Neuronal stem cell (in vitro differentiated cells): ENCODE results near the gene VPS50.
"Not testable (repeated sequence)": the region's sequence is repeated elsewhere in the genome, so short reads cannot be mapped to it uniquely, and the experiment has no call there.

Experiments
- DNase-seq: peaks from one replicate; pipeline ENCODE4 v3.0.0-alpha.2; 2013; ENCODE audit warnings: low spot score
- H2AFZ ChIP-seq: one replicate; pipeline ENCODE4 v1.6.1; 2013; ENCODE audit warnings: mild to moderate bottlenecking, low read length, inconsistent platforms
- H2AK5ac ChIP-seq: 2 replicates; pipeline ENCODE4 v1.6.1; 2013; ENCODE audit warnings: low read depth, mild to moderate bottlenecking, inconsistent platforms, low read length, moderate library complexity, mixed read lengths
- H2BK120ac ChIP-seq: 2 replicates; pipeline ENCODE4 v1.6.1; 2013; ENCODE audit warnings: low read depth, mild to moderate bottlenecking, inconsistent platforms, low read length, moderate library complexity, mixed read lengths
- H2BK12ac ChIP-seq: one replicate; pipeline ENCODE4 v1.6.1; 2013; ENCODE audit warnings: low read length, inconsistent platforms
- H2BK15ac ChIP-seq: 2 replicates; pipeline ENCODE4 v1.6.1; 2013; ENCODE audit warnings: mild to moderate bottlenecking, low read length, inconsistent platforms, mixed read lengths
- H2BK5ac ChIP-seq: one replicate; pipeline ENCODE4 v1.6.1; 2013; ENCODE audit warnings: inconsistent platforms, mild to moderate bottlenecking, low read length, moderate library complexity
- H3K14ac ChIP-seq: one replicate; pipeline ENCODE4 v1.6.1; 2013; ENCODE audit warnings: low read length, inconsistent platforms
- H3K18ac ChIP-seq: 2 replicates; pipeline ENCODE4 v1.6.1; 2013; ENCODE audit warnings: low read length, inconsistent platforms
- H3K23ac ChIP-seq: 2 replicates; pipeline ENCODE4 v1.6.1; 2013; ENCODE audit warnings: low read depth, mild to moderate bottlenecking, mixed read lengths, low read length, inconsistent platforms; ENCODE audit not compliant: poor library complexity
- H3K27ac ChIP-seq: replicated peaks from 3 replicates; pipeline ENCODE4 v1.5.1; 2013; ENCODE audit warnings: low read length, inconsistent platforms
- H3K27me3 ChIP-seq, 3 experiments: 2 replicates each; pipeline ENCODE4 v1.6.1; 2013; ENCODE audit warnings: low read length in 3 of 3, mild to moderate bottlenecking in 2 of 3, inconsistent platforms in 1 of 3, low read depth in 1 of 3, mixed read lengths in 1 of 3, moderate library complexity in 1 of 3; ENCODE audit not compliant: control insufficient read depth in 3 of 3, insufficient read depth in 3 of 3
- H3K36me3 ChIP-seq, 2 donors: replicated peaks in 1 of 2; 2 replicates each; pipeline ENCODE4 v1.6.1; 2013; ENCODE audit warnings: low read length in 2 of 2; ENCODE audit not compliant: control insufficient read depth in 2 of 2, insufficient read depth in 2 of 2
- H3K4ac ChIP-seq: 2 replicates; pipeline ENCODE4 v1.6.1; 2013; ENCODE audit warnings: inconsistent platforms, mild to moderate bottlenecking, low read length, moderate library complexity
- H3K4me1 ChIP-seq, 2 donors: 1 replicate in 1 of 2; 2 replicates in 1 of 2; pipeline ENCODE4 v1.6.1; 2013; ENCODE audit warnings: low read length in 2 of 2, low read depth in 1 of 2; ENCODE audit not compliant: control insufficient read depth in 2 of 2, insufficient read depth in 1 of 2
- H3K4me2 ChIP-seq: one replicate; pipeline ENCODE4 v1.6.1; 2013; ENCODE audit warnings: mild to moderate bottlenecking, low read length, inconsistent platforms; ENCODE audit not compliant: insufficient read depth, poor library complexity, severe bottlenecking
- H3K4me3 ChIP-seq, 2 donors: 2 replicates each; pipeline ENCODE4 v1.5.1; 2013; ENCODE audit warnings: low read length in 2 of 2, mild to moderate bottlenecking in 2 of 2, inconsistent platforms in 1 of 2, moderate library complexity in 1 of 2
- H3K79me1 ChIP-seq: one replicate; pipeline ENCODE4 v1.6.1; 2013; ENCODE audit warnings: low read depth, mild to moderate bottlenecking, inconsistent platforms, low read length, moderate library complexity
- H3K9ac ChIP-seq: one replicate; pipeline ENCODE4 v1.6.1; 2013; ENCODE audit warnings: mild to moderate bottlenecking, low read depth, low read length, inconsistent platforms; ENCODE audit not compliant: poor library complexity
- H3K9me3 ChIP-seq, 2 donors: replicated peaks in 1 of 2; 2 replicates each; pipeline versions ENCODE3 to v1.6.1; 2013; ENCODE audit warnings: low read length in 2 of 2, mild to moderate bottlenecking in 2 of 2, inconsistent platforms in 1 of 2, low read depth in 1 of 2, mixed read lengths in 1 of 2, moderate library complexity in 1 of 2; ENCODE audit not compliant: control insufficient read depth in 2 of 2, insufficient read depth in 1 of 2
- H4K8ac ChIP-seq: one replicate; pipeline ENCODE4 v1.6.1; 2013; ENCODE audit warnings: low read depth, mild to moderate bottlenecking, inconsistent platforms, low read length, moderate library complexity
- H4K91ac ChIP-seq: one replicate; pipeline ENCODE4 v1.6.1; 2013; ENCODE audit warnings: low read length, low read depth, mild to moderate bottlenecking, inconsistent platforms; ENCODE audit not compliant: poor library complexity
- WGBS, 2 donors: extraction: QIAGEN DNeasy Blood & Tissue Kit; methylation state at CpG; one replicate each; pipeline ENCODE4 v1.1.7; 2013; ENCODE audit warnings: missing lambda C conversion rate in 2 of 2, mixed read lengths in 1 of 2; ENCODE audit not compliant: insufficient read length in 2 of 2, insufficient replicate concordance in 1 of 2; ENCODE audit errors: extremely low coverage in 2 of 2; 5-methylcytosine and 5-hydroxymethylcytosine counted together

Gene VPS50

DNA sequence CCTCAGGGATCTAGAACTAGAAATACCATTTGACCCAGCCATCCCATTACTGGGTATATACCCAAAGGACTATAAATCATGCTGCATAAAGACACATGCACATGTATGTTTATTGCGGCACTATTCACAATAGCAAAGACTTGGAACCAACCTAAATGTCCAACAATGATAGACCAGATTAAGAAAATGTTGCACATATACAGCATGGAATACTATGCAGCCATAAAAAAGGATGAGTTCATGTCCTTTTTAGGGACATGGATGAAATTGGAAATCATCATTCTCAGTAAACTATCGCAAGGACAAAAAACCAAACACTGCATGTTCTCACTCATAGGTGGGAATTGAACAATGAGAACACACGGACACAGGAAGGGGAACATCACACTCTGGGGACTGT, 138.8 kb downstream of the VPS50 start:
- H3K9me3 ChIP-seq, H2BK15ac ChIP-seq, DNase-seq, H3K23ac ChIP-seq, H2BK12ac ChIP-seq, H2BK120ac ChIP-seq, H3K18ac ChIP-seq, H3K9ac ChIP-seq, H2AK5ac ChIP-seq, H3K27me3 ChIP-seq, H3K4me1 ChIP-seq, H3K4ac ChIP-seq, H3K4me2 ChIP-seq, H3K36me3 ChIP-seq, H3K14ac ChIP-seq, H3K79me1 ChIP-seq, H4K8ac ChIP-seq, H2AFZ ChIP-seq, H2BK5ac ChIP-seq, H3K27ac ChIP-seq, H4K91ac ChIP-seq, H3K4me3 ChIP-seq: not testable (repeated sequence)
- no CpG with 5 or more reads among the region's 3 CpGs for WGBS, 2 donors

DNA sequence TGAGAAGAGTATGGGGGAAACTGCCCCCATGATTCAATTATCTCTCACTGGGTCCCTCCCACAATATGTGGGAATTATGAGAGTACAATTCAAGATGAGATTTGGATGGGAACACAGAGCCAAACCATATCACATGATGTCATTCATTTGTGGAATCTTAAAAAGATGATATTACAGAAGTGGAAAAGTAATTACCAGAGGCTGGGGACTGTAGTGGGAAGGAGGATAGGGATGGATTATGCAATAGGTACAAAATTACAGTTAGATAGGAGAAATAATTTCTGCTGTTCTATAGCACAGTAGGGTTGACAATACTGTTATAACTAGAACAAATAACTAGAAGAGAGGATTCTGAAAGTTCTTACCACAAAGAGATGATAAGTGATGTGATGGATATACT, 141.4 kb downstream of the VPS50 start:
- no peak overlapping the region for H2AFZ ChIP-seq
- H4K91ac ChIP-seq: no peak overlapping the region
- no peak overlapping the region for H3K23ac ChIP-seq
- H3K9ac ChIP-seq: no peak overlapping the region
- H2AK5ac ChIP-seq: no peak overlapping the region
- no peak overlapping the region for H2BK120ac ChIP-seq
- H3K4me2 ChIP-seq: no peak overlapping the region
- no peaks in the 10 kb centered on the region for H3K79me1 ChIP-seq
- no peaks in the 10 kb centered on the region for H3K4me1 ChIP-seq
- no peak overlapping the region for H3K4me3 ChIP-seq
- no peak overlapping the region for H4K8ac ChIP-seq
- H2BK12ac ChIP-seq: no peak overlapping the region
- H2BK15ac ChIP-seq: no peak overlapping the region
- H3K4ac ChIP-seq: no peak overlapping the region
- no peaks in the 10 kb centered on the region for H3K36me3 ChIP-seq
- no peak for DNase-seq
- no peak overlapping the region for H2BK5ac ChIP-seq
- no peak overlapping the region for H3K14ac ChIP-seq
- no peaks in the 10 kb centered on the region for H3K9me3 ChIP-seq
- no peak overlapping the region for H3K27ac ChIP-seq
- peaks cover 0 to 4% (median 0%) of the 10 kb centered on the region in 3 experiments for H3K27me3 ChIP-seq
- no peak overlapping the region for H3K18ac ChIP-seq

DNA sequence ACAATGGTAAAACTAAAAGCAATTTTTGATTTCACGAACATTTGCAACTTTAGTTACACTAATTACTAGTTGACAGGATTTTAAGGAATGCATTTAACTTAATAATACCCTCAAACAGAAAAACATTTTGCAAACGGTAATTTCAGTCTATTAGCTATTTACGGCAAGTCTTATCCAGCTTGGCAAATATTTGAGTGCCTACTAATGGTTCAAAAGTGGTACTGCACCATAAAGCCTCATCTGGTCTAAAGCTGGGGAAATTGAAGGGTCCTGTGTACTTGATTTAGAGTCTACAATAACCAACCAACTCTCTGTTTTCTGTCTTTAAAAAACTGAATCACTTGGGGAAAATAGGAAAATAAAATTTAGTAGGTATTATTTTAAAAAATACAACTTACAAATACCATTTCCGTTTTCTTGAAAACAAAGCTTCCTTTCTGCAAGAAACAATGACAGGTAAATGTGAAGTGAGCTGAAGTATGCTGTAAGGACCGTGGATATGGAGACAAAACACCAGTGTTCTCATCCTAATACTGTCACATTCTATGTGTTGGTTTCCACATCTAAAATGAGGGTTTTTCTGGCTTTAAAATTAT, 142.3 kb downstream of the VPS50 start:
- Histone ChIP-seq H2BK120ac (no peak overlapping the region), H3K36me3 (no peaks in the 10 kb centered on the region), H3K27me3 (peaks cover 0 to 4% (median 0%) of the 10 kb centered on the region in 3 experiments), H4K8ac (no peak overlapping the region), H2AFZ (no peak overlapping the region), H2BK15ac (no peak overlapping the region), H3K18ac (no peak overlapping the region), H2BK5ac (no peak overlapping the region), H3K23ac (no peak overlapping the region), H3K4me3 (no peak overlapping the region), H3K4me1 (no peaks in the 10 kb centered on the region), H3K27ac (no peak overlapping the region), H3K4me2 (no peak overlapping the region), H2AK5ac (no peak overlapping the region), H3K9me3 (no peaks in the 10 kb centered on the region), H4K91ac (no peak overlapping the region), H3K9ac (no peak overlapping the region), H3K79me1 (no peaks in the 10 kb centered on the region), H2BK12ac (no peak overlapping the region), H3K14ac (no peak overlapping the region), H3K4ac (no peak overlapping the region)
- peak; percentile 17 for DNase-seq
- WGBS, 2 donors: no CpG with 5 or more reads among the region's 5 CpGs

DNA sequence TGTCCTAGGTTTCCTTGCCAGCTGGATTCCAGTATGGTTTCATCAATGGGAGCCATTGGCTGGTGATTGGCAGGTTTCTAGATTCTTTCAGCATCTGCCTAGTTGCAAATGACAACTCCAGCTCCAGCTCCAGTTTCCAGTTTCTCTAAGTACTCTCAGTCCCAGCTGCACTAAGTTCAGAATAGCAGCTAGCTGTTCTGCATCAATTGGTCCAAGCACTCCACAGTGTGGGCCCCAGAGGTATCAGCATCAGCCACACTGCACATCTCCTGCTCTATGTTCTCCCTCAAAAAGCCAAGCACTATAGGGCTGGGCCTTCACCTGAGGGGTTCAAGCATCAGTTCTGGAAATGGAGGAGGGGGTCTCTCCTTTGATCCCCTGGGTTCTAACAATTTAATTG, 143.4 kb downstream of the VPS50 start:
- no peak overlapping the region for H3K18ac ChIP-seq
- no peak overlapping the region for H2BK120ac ChIP-seq
- H3K4ac ChIP-seq: no peak overlapping the region
- no peaks in the 10 kb centered on the region for H3K36me3 ChIP-seq
- no peak overlapping the region for H2AFZ ChIP-seq
- H2BK12ac ChIP-seq: no peak overlapping the region
- no peak overlapping the region for H3K4me3 ChIP-seq
- H4K8ac ChIP-seq: no peak overlapping the region
- H3K4me1 ChIP-seq: no peaks in the 10 kb centered on the region
- H3K23ac ChIP-seq: no peak overlapping the region
- no peak overlapping the region for H3K4me2 ChIP-seq
- H3K79me1 ChIP-seq: no peaks in the 10 kb centered on the region
- no peak overlapping the region for H2BK15ac ChIP-seq
- no peak overlapping the region for H2AK5ac ChIP-seq
- no peak overlapping the region for H3K27ac ChIP-seq
- H3K9ac ChIP-seq: no peak overlapping the region
- DNase-seq: no peak
- H3K14ac ChIP-seq: no peak overlapping the region
- H4K91ac ChIP-seq: no peak overlapping the region
- no peak overlapping the region for H2BK5ac ChIP-seq
- no peaks in the 10 kb centered on the region for H3K9me3 ChIP-seq
- H3K27me3 ChIP-seq: peaks cover 0 to 4% (median 0%) of the 10 kb centered on the region in 3 experiments
